Adrenal gland (tissue), 12 donors: ENCODE data around the gene GPSM1. TPM values are rescaled to one million over a fixed set of nuclear protein-coding genes. Genes with fewer than 3 reads are reported as not detected.

ENCODE experiments used
- DNase-seq, 7 donors: peaks; one replicate each; pipeline ENCODE4 v3.0.0-alpha.2; 2019 to 2020
- H3K27ac ChIP-seq, 5 donors: fragments of 200-600 bp; sonication (generic) in 4 of 5; 1 replicate in 3 of 5; 2 replicates in 2 of 5; pipeline versions ENCODE4 v1.5.1 to v1.8.0; 2016 to 2020; ENCODE audit warnings: mild to moderate bottlenecking in 1 of 5
- H3K27me3 ChIP-seq: fragments of 200-600 bp; 2 replicates; pipeline ENCODE4 v1.8.0; 2021
- H3K36me3 ChIP-seq, 2 donors: fragments of 200-600 bp; replicated peaks in 1 of 2; 1 replicate in 1 of 2; 2 replicates in 1 of 2; pipeline versions ENCODE4 v1.5.1 to v1.8.0; 2018 to 2022
- H3K4me1 ChIP-seq, 2 donors: fragments of 200-600 bp; replicated peaks in 1 of 2; 1 replicate in 1 of 2; 2 replicates in 1 of 2; pipeline versions ENCODE4 v1.5.1 to v1.8.0; 2018 to 2021
- H3K4me3 ChIP-seq, 4 donors: fragments of 200-600 bp; sonication (generic) in 3 of 4; one replicate each; pipeline ENCODE4 v1.5.1; 2016 to 2018
- H3K9me3 ChIP-seq, 3 donors: fragments of 200-600 bp; sonication (generic) in 1 of 3; replicated peaks in 1 of 3; 1 replicate in 2 of 3; 2 replicates in 1 of 3; pipeline versions ENCODE4 v1.5.1 to v1.8.0; 2016 to 2021
- CTCF ChIP-seq, 6 experiments: fragments of 450-650 bp in 4 of 6; fragments of 200-600 bp in 2 of 6; sonication (generic) in 1 of 6; IDR thresholded peaks; 1 replicate in 5 of 6; 2 replicates in 1 of 6; pipeline versions ENCODE4 v1.5.1 to v1.8.0; 2016 to 2021; ENCODE audit warnings: antibody characterized with exemption in 6 of 6, mild to moderate bottlenecking in 2 of 6, moderate library complexity in 1 of 6
- POLR2A ChIP-seq, 2 donors: fragments of 450-650 bp; IDR thresholded peaks; one replicate each; pipeline ENCODE4 v1.6.1; 2017; ENCODE audit warnings: antibody characterized with exemption in 2 of 2, mild to moderate bottlenecking in 2 of 2, moderate library complexity in 1 of 2
- WGBS, 4 donors: extraction: QIAGEN DNeasy Blood & Tissue Kit in 2 of 4; methylation state at CpG; one replicate each; pipeline versions ENCODE4 v1.1.5 to v1.1.7; 2013 to 2017; 5-methylcytosine and 5-hydroxymethylcytosine counted together
- intact Hi-C, 2 donors: fragments of 100-400 bp; cut with DNase I; formaldehyde crosslinking; loops; one replicate each; pipeline versions ENCODE4 v1.14.1 to v1.15.0; 2022 to 2023
- polyA plus RNA-seq, 3 donors: library from polyadenylated mRNA; stranded (reverse); fragments of 200-250 nt in 2 of 3; fragments of 350-450 nt in 1 of 3; fragmentation: Illumina TruSeq in 1 of 3; extraction: RNeasy Lipid Tissue Mini Kit (QIAGEN cat#74804) in 1 of 3; gene quantifications; one replicate each; pipeline ENCODE4 v1.2.3, GENCODE V29; 2013 to 2014
- total RNA-seq, 9 donors: library from RNA; depleted of rRNA in 4 of 9; stranded (reverse); fragments of >200 nt in 4 of 9; fragments of 120-200 nt in 1 of 9; fragmentation: NEBNext Ultra II Directional in 1 of 9; extraction: Animal tissue kit (Norgen Biotek cat#: 25700) in 1 of 9; gene quantifications; one replicate each; pipeline versions ENCODE4 v1.1.0 to v1.2.4, GENCODE V29; 2013 to 2023
- donor health status: healthy with polysubstance abuse.
- donor health status: Bipolar disorder and iron deficiency.
- donor health status: DM: yes; HTN: yes; CAD: no.
- donor health status: DM: no; HTN: no; CAD: no.
- donor health status: DM: no; HTN: no; CAD: no.
- donor health status: DM: yes; HTN: yes; CAD: no.

The GPSM1 gene
- total and polyA plus RNA-seq, 12 donors = 2.9 to 50.4 (median 17.2) TPM

GRCh38 chr9:136326761-136327303, 507 bp upstream of the GPSM1 start:
- H3K4me1 ChIP-seq = peaks cover 5 to 26% of the 10 kb centered on the region in 2 donors
- TF ChIP-seq CTCF (IDR thresholded peaks at IDR 0.05) (no peak), POLR2A (IDR thresholded peaks at IDR 0.05) (no peak)
- H3K9me3 ChIP-seq = no peaks in the 10 kb centered on the region
- DNase-seq = no peak
- no peaks in the 10 kb centered on the region for H3K36me3 ChIP-seq
- intact Hi-C loops = no loop called here
- peak overlapping the region in 1 of 4 donors; percentile 93 for H3K4me3 ChIP-seq
- no peaks in the 10 kb centered on the region for H3K27me3 ChIP-seq
- peak overlapping the region in 2 of 5 donors; percentile 73 to 84 for H3K27ac ChIP-seq
- WGBS, 4 donors = 32 to 66% (median 39%) methylated on average over 5 to 17 of the region's 17 CpGs

DNA sequence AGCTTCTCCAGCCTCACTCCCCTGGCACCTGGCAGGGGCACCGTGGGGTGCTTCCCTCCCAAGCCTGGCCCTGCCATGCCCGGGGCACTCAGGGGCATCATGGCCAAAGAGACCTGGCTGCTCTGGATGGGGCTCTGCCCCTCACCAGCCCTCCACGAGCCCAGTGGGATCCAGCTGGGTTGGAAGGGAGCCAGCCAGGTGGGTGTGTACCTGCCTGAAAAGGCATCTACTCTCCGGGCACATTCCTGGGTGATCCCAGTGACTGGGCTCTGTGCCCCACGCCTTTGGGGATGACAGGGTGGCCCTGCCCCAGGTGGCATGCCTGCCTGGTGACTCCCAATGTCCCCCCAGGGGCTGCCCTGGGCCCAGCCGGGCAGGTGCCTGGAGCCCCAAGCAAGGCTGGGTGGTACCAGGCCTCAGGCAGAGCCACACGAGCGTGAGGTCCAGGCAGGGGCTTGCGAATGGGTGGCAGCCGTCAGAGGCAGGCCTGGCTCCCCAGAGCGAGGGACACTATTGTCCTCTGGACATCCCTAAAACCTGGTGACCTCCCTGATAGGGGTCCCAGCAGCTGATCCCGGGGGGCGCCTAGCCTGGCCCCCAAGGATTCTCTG, 777 bp downstream of the GPSM1 start:
- Histone ChIP-seq H3K36me3 (no peaks in the 10 kb centered on the region), H3K27me3 (no peaks in the 10 kb centered on the region), H3K4me3 (peak overlapping the region in 2 of 4 donors; percentile 56 to 93), H3K9me3 (no peaks in the 10 kb centered on the region), H3K4me1 (peaks cover 5 to 26% of the 10 kb centered on the region in 2 donors), H3K27ac (peak overlapping the region in 3 of 5 donors; percentile 32 to 84 (median 73))
- intact Hi-C loops = no loop called here
- TF ChIP-seq CTCF (IDR thresholded peaks at IDR 0.05) (no peak), POLR2A (IDR thresholded peaks at IDR 0.05) (no peak)
- WGBS, 4 donors = 0 to 36% (median 33%) methylated on average over 1 to 13 of the region's 13 CpGs
- DNase-seq = peak in 2 of 7 donors; percentile 36 to 49

DNA sequence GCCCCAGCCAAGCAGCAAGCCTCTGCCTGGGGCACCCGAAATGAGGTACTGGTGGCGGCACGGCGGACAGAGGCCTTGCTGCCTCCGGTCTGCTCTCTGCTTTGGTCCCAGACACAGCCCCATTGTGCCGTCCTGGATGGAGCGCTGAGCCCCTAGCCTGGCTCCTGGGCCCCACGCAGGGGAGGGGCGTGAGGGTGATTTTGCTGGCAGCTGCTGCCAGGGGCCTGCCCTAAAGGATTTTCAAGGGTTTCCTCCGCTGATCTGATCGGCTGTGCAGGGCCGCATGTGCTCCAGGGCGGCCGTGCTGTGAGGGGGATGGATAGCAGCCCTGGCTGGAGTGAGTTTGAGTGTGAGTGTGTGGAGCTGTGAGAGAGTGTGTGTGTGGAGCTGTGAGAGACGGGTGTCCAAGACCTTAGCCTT, 1.3 kb downstream of the GPSM1 start:
- H3K27me3 ChIP-seq = no peaks in the 10 kb centered on the region
- intact Hi-C loops = no loop called here
- peak overlapping the region in 2 of 5 donors; percentile 73 to 84 for H3K27ac ChIP-seq
- no peaks in the 10 kb centered on the region for H3K36me3 ChIP-seq
- H3K9me3 ChIP-seq = no peaks in the 10 kb centered on the region
- H3K4me3 ChIP-seq = peak overlapping the region in 1 of 4 donors; percentile 93
- peaks cover 5 to 26% of the 10 kb centered on the region in 2 donors for H3K4me1 ChIP-seq
- 13 to 45% (median 34%) methylated on average over 3 to 15 of the region's 15 CpGs for WGBS, 4 donors
- TF ChIP-seq CTCF (IDR thresholded peaks at IDR 0.05) = no peak
- TF ChIP-seq POLR2A (IDR thresholded peaks at IDR 0.05) = no peak
- DNase-seq = peak in 1 of 7 donors; percentile 57

DNA sequence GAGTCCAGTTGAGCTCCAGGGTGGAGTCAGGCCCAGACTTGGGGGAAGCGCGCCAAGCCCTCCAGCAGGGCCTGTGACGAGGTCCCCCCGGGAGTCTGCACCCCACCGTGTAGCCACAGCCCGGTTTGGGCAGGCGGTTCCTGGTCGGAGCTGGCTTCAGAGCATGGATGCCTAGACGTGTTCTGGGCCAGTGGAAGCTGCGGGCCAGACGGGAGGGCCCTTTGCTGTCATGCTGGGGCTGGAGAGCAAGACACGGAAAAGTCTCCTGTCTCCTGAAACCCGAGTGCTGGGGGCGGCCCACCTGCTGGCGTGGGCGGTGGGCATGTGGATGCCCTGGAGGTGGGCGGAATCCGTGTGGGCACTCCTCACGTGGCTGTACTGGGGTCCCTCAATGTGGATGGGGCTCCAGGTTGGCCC, 1.9 kb downstream of the GPSM1 start:
- no peak for TF ChIP-seq CTCF (IDR thresholded peaks at IDR 0.05)
- no peak for TF ChIP-seq POLR2A (IDR thresholded peaks at IDR 0.05)
- Histone ChIP-seq H3K27me3 (no peaks in the 10 kb centered on the region), H3K4me3 (no peak overlapping the region), H3K4me1 (peaks cover 5 to 26% of the 10 kb centered on the region in 2 donors), H3K36me3 (no peaks in the 10 kb centered on the region), H3K9me3 (no peaks in the 10 kb centered on the region), H3K27ac (peak overlapping the region in 1 of 5 donors; percentile 84)
- no peak for DNase-seq
- WGBS, 4 donors = 75 to 81% (median 76%) methylated on average over 11 to 19 of the region's 19 CpGs; no CpG with 5 or more reads in 1 of the 4 donors
- intact Hi-C loops = no loop called here
